H1 (cell line): ENCODE measurements around the gene ARHGEF38. TPM values are rescaled to one million over a fixed set of nuclear protein-coding genes. Genes with fewer than 3 reads are reported as not detected.

ENCODE experiments used
- CTBP2 ChIP-seq: IDR thresholded peaks from 2 replicates; pipeline ENCODE4 v1.7.0; 2011; ENCODE audit warnings: borderline replicate concordance, mild to moderate bottlenecking, moderate library complexity, mixed read lengths, low read length; ENCODE audit not compliant: insufficient read depth, insufficient read length
- GABPA ChIP-seq: IDR thresholded peaks from 2 replicates; pipeline ENCODE4 v1.6.1; 2011; ENCODE audit warnings: mild to moderate bottlenecking, low read length, moderate library complexity, borderline replicate concordance; ENCODE audit not compliant: insufficient read depth
- RAD21 ChIP-seq, 2 experiments: IDR thresholded peaks in 1 of 2; conservative IDR thresholded peaks in 1 of 2; 2 replicates each; pipeline ENCODE4 v1.6.1; 2011; ENCODE audit warnings: low read depth in 2 of 2, low read length in 2 of 2, improper control_type of control experiment in 1 of 2, inconsistent platforms in 1 of 2, mild to moderate bottlenecking in 1 of 2, moderate library complexity in 1 of 2
- TBP ChIP-seq: IDR thresholded peaks from 2 replicates; pipeline ENCODE4 v1.6.1; 2011; ENCODE audit warnings: low read depth, low read length, improper control_type of control experiment
- YY1 ChIP-seq: IDR thresholded peaks from 2 replicates; pipeline ENCODE4 v1.6.1; 2011; ENCODE audit warnings: low read depth, mild to moderate bottlenecking, low read length
- polyA plus RNA-seq, 7 experiments: library from polyadenylated mRNA; depleted of rRNA in 3 of 7; stranded (reverse) in 5 of 7; unstranded in 2 of 7; fragments of >200 nt in 5 of 7; fragments of 200-250 nt in 2 of 7; gene quantifications; 1 replicate in 5 of 7; 2 replicates in 1 of 7; 4 replicates in 1 of 7; pipeline versions ENCODE4 v1.2.1 to v1.2.3, GENCODE V29; 2011 to 2013; ENCODE audit warnings: missing spikeins in 2 of 7, mixed read lengths in 2 of 7
- total RNA-seq: library from RNA; stranded (reverse); fragmentation: NEBNext Ultra II Directional; extraction: Animal tissue kit (Norgen Biotek cat#: 25700); gene quantifications from 2 replicates; pipeline ENCODE4 v1.2.1, GENCODE V29; 2021
- TF ChIP-seq, protein P1 (sequence below): IDR thresholded peaks from 2 replicates; pipeline ENCODE4 v1.6.1; 2012; ENCODE audit warnings: inconsistent platforms

The ARHGEF38 gene
- total and polyA plus RNA-seq, 2 of the 8 experiments (the other 6 are each of a cell fraction or from before 2014, with no cell fraction given) = not detected

DNA sequence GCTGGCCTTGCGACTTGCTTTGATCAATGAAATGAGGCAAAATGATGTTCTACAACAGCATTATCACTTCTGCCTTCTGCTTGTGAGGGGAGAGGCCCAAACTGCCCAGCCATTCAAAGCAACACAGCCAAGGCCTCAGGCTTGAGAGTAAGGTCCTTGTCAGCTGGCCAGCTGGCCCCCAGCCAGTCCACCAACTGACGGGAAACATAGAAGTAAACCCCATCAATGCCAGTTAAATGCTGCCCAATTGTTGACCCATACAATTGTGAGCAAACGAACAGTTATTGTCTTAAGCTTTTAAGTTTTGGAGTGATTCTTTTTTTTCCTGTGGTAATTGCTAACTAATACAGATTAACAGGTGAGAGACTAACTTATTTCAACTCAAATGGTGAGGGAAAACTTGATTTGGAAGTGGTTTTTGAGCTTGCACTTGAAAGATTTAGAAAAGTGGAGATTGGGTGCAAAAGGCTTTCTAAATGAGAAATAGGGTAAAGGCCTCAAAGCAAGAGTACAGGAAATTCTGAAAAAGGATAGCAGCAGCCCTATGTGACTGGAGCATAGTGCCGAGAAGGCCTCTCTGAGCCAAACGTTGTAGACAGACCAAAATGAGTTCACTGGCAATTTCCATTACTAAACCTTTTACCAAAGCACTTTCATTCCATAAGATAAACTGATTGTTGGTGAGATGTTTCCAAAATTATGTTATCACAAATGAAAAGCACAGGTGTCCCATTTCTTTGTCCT lies 66.9 kb downstream of the ARHGEF38 start (continued):
- TF ChIP-seq GABPA (no peak), TBP (no peak), YY1 (no peak), RAD21 (IDR thresholded peaks at IDR 0.05 in 1 of 2, conservative IDR thresholded peaks at IDR 0.05 in 1 of 2; ENCODE audit: low read depth in 2 of 2, low read length in 2 of 2) (no peak), CTBP2 (no peak)
- TF ChIP-seq, protein P1, sequence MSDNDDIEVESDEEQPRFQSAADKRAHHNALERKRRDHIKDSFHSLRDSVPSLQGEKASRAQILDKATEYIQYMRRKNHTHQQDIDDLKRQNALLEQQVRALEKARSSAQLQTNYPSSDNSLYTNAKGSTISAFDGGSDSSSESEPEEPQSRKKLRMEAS = no peak
